Ovary (tissue), 3 donors: ENCODE measurements around the gene SORCS2.

Experiments
- EP300 ChIP-seq: sonication (generic); formaldehyde crosslinking; IDR thresholded peaks from one replicate; pipeline ENCODE4 v1.6.1; 2017; ENCODE audit warnings: antibody characterized with exemption
- TF ChIP-seq, protein P1 (sequence below), 3 donors: fragments of 450-650 bp in 2 of 3; fragments of 200-600 bp in 1 of 3; IDR thresholded peaks; one replicate each; pipeline versions ENCODE4 v1.5.1 to v1.8.0; 2016 to 2022; ENCODE audit warnings: antibody characterized with exemption in 3 of 3, mild to moderate bottlenecking in 1 of 3
- donor health status: DM: no; HTN: no; CAD: no.

DNA sequence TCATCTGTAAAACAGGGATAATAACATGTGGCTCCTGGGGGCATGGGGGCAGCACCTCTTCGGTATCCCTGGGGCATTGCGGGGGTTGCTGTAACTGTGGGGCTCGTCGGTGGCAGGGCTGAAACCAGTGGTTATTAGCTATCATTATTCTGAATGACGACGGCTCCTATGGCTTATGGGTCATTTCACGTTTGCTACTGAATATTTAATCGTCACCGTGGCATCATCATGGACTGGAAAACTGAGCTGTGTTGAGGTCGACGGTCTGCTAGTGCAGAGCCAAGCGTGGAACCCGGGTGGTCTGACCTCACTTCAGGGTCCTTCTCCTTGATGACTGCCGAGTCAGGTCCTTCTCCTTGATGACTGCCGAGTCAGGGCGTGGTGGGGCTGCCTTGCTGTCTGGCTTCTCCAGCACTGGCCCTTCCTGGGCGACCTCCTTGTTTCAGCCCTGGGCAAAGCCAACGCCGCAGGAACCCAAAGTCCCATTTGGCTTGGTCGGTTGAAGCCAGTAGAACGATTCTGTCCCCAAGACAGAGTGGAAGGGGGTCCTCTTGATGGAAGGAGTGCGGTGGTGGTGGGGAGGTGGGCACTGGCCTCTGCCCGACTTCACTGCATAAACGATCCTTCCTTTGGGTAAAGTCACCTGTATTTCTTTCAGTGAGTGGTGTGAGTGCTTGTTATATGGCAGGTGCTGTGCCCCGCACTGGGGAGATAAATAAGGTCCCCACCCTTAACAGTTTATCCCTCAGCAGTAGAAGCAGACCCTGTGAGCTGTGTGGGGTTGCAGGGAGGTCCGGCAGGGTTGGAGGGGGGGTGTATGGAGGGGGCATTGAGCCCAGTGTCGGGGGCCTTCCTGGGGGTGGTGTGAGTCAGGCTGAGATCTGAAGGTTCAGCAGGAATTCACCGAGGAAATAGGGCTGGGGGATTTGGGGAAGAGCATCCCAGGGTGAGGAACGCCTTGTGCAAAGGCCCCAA, 201.6 kb downstream of the SORCS2 start:
- TF ChIP-seq, protein P1, sequence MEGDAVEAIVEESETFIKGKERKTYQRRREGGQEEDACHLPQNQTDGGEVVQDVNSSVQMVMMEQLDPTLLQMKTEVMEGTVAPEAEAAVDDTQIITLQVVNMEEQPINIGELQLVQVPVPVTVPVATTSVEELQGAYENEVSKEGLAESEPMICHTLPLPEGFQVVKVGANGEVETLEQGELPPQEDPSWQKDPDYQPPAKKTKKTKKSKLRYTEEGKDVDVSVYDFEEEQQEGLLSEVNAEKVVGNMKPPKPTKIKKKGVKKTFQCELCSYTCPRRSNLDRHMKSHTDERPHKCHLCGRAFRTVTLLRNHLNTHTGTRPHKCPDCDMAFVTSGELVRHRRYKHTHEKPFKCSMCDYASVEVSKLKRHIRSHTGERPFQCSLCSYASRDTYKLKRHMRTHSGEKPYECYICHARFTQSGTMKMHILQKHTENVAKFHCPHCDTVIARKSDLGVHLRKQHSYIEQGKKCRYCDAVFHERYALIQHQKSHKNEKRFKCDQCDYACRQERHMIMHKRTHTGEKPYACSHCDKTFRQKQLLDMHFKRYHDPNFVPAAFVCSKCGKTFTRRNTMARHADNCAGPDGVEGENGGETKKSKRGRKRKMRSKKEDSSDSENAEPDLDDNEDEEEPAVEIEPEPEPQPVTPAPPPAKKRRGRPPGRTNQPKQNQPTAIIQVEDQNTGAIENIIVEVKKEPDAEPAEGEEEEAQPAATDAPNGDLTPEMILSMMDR (IDR thresholded peaks at IDR 0.05) = no peak
- TF ChIP-seq EP300 = no peak
